Osteocyte (in vitro differentiated cells): ENCODE results near the gene GPR162. TPM values are rescaled to one million over a fixed set of nuclear protein-coding genes. Genes with fewer than 3 reads are reported as not detected.

Experiments used
- DNase-seq: peaks from one replicate; pipeline ENCODE4 v3.0.0; 2021; ENCODE audit warnings: mixed read lengths; ENCODE audit not compliant: unreplicated experiment; ENCODE audit errors: extremely low spot score
- H3K27ac Mint-ChIP-seq: one replicate; pipeline ENCODE4 v1.8.0; 2021; ENCODE audit warnings: mild to moderate bottlenecking, mixed read lengths; ENCODE audit not compliant: unreplicated experiment
- H3K27me3 Mint-ChIP-seq: one replicate; pipeline ENCODE4 v1.8.0; 2021; ENCODE audit warnings: mixed read lengths; ENCODE audit not compliant: unreplicated experiment
- H3K36me3 Mint-ChIP-seq: one replicate; pipeline ENCODE4 v1.8.0; 2021; ENCODE audit warnings: mixed read lengths; ENCODE audit not compliant: unreplicated experiment
- H3K4me1 Mint-ChIP-seq: one replicate; pipeline ENCODE4 v1.8.0; 2021; ENCODE audit warnings: mixed read lengths; ENCODE audit not compliant: unreplicated experiment
- H3K4me3 Mint-ChIP-seq: one replicate; pipeline ENCODE4 v1.8.0; 2021; ENCODE audit warnings: mild to moderate bottlenecking, moderate library complexity, mixed read lengths; ENCODE audit not compliant: unreplicated experiment
- H3K9me3 Mint-ChIP-seq: one replicate; pipeline ENCODE4 v1.8.0; 2021; ENCODE audit warnings: mixed read lengths; ENCODE audit not compliant: unreplicated experiment
- total RNA-seq: library from RNA; stranded (reverse); gene quantifications from 2 replicates; pipeline ENCODE4 v1.2.1, GENCODE V29; 2021
- TF ChIP-seq, protein P1 (sequence below): fragments of 200-600 bp; sonication (generic); IDR thresholded peaks from 2 replicates; pipeline ENCODE4 v1.5.0; 2021; ENCODE audit warnings: antibody characterized with exemption, mild to moderate bottlenecking, moderate library complexity

GPR162 gene
- total RNA-seq, 1 donor from 2014 or later: 11.5 TPM

- H3K27ac Mint-ChIP-seq: peak overlapping the region; percentile 65
- H3K9me3 Mint-ChIP-seq: no peaks in the 10 kb centered on the region
- no peak for DNase-seq
- H3K4me1 Mint-ChIP-seq: peaks cover 15% of the 10 kb centered on the region
- no peak overlapping the region for H3K4me3 Mint-ChIP-seq
- H3K36me3 Mint-ChIP-seq: no peaks in the 10 kb centered on the region
- H3K27me3 Mint-ChIP-seq: peaks cover 10% of the 10 kb centered on the region
- TF ChIP-seq, protein P1, sequence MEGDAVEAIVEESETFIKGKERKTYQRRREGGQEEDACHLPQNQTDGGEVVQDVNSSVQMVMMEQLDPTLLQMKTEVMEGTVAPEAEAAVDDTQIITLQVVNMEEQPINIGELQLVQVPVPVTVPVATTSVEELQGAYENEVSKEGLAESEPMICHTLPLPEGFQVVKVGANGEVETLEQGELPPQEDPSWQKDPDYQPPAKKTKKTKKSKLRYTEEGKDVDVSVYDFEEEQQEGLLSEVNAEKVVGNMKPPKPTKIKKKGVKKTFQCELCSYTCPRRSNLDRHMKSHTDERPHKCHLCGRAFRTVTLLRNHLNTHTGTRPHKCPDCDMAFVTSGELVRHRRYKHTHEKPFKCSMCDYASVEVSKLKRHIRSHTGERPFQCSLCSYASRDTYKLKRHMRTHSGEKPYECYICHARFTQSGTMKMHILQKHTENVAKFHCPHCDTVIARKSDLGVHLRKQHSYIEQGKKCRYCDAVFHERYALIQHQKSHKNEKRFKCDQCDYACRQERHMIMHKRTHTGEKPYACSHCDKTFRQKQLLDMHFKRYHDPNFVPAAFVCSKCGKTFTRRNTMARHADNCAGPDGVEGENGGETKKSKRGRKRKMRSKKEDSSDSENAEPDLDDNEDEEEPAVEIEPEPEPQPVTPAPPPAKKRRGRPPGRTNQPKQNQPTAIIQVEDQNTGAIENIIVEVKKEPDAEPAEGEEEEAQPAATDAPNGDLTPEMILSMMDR: no peak
These were observed 29.0 kb upstream of the GPR162 start for GRCh38 chr12:6792522-6793201.

GRCh38 chr12:6795088-6795487 lies 26.5 kb upstream of the GPR162 start:
- Mint-ChIP-seq H3K4me1 (peaks cover 11% of the 10 kb centered on the region), H3K9me3 (no peaks in the 10 kb centered on the region), H3K27ac (no peak overlapping the region), H3K4me3 (no peak overlapping the region), H3K36me3 (no peaks in the 10 kb centered on the region), H3K27me3 (peaks cover 10% of the 10 kb centered on the region)
- TF ChIP-seq, protein P1: no peak
- no peak for DNase-seq

DNA sequence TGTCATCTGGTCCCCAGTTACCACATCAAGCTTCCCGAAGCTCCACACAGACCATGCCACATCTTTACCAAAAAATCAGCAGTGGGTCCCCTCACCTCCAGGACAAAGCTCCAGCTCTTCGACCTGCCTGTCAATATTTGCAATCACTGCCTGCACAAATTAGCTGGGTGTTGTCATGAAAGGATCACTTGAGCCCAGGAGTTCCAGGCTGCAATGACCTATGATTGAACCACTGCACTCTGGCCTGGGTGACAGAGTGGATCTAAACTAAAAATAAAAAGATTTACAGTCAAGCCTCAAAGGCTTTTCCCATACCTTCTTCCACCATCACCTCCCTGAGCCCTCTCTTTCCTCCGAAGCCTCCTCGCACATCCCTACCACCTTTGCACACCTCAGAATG lies 25.0 kb upstream of the GPR162 start:
- H3K36me3 Mint-ChIP-seq: no peaks in the 10 kb centered on the region
- H3K4me3 Mint-ChIP-seq: no peak overlapping the region
- DNase-seq: no peak
- peaks cover 11% of the 10 kb centered on the region for H3K4me1 Mint-ChIP-seq
- H3K9me3 Mint-ChIP-seq: no peaks in the 10 kb centered on the region
- H3K27ac Mint-ChIP-seq: no peak overlapping the region
- TF ChIP-seq, protein P1: no peak
- H3K27me3 Mint-ChIP-seq: peaks cover 10% of the 10 kb centered on the region

DNA sequence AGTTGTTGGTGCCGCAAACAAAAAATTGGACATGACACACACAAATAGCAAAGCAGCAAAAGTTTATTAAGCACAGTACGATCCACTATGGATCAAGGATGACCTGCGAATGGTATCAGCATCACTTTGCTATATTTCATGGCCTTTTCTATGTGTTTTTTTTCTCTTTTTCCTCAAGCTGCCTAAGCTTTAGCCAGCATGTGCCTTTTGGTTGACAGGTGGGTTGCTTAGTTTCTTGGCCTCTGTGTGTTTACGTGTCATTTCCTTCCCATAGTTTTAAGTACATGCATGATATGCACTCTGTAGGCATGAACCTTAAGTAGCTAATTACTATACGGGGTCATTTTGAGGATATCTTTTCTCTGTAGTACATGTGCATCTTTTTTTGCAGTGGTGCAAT lies 22.5 kb upstream of the GPR162 start:
- H3K4me1 Mint-ChIP-seq: no peaks in the 10 kb centered on the region
- peaks cover 8% of the 10 kb centered on the region for H3K27me3 Mint-ChIP-seq
- H3K36me3 Mint-ChIP-seq: no peaks in the 10 kb centered on the region
- H3K4me3 Mint-ChIP-seq: no peak overlapping the region
- TF ChIP-seq, protein P1: no peak
- peaks cover 2% of the 10 kb centered on the region for H3K9me3 Mint-ChIP-seq
- H3K27ac Mint-ChIP-seq: no peak overlapping the region
- no peak for DNase-seq

DNA sequence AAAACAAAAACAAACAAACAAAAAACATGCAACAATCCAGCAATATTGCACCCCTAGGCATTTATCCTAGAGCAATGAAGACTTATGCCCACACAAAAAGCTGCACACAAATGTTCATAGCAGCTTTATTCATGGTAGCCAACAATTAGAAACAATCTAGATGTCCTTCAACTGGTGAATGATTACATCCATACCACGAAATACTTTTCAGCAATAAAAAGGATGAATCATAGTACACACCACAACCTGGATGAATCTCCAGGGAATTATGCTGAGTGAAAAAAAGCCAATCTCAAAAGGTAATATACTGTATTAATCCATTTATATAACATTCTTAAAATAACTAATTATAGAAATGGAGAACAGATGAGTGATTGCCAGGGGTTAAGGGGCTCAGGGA lies 14.5 kb upstream of the GPR162 start:
- Mint-ChIP-seq H3K9me3 (peaks cover 4% of the 10 kb centered on the region), H3K36me3 (peaks cover 2% of the 10 kb centered on the region), H3K4me1 (no peaks in the 10 kb centered on the region), H3K4me3 (no peak overlapping the region), H3K27ac (no peak overlapping the region), H3K27me3 (peaks cover 16% of the 10 kb centered on the region)
- TF ChIP-seq, protein P1: no peak
- DNase-seq: no peak
